NCI-H82 (cell line): ENCODE measurements around the gene KRTAP5-11.
"Not testable (repeated sequence)": the region's sequence is repeated elsewhere in the genome, so short reads cannot be mapped to it uniquely, and the experiment has no call there.

Experiments
- DNase-seq: peaks from one replicate; lab custom pipeline; 2025; lab: John Stamatoyannopoulos, UW

The KRTAP5-11 gene, protein sequence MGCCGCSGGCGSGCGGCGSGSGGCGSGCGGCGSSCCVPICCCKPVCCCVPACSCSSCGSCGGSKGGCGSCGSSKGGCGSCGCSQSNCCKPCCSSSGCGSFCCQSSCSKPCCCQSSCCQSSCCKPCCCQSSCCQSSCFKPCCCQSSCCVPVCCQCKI

DNA sequence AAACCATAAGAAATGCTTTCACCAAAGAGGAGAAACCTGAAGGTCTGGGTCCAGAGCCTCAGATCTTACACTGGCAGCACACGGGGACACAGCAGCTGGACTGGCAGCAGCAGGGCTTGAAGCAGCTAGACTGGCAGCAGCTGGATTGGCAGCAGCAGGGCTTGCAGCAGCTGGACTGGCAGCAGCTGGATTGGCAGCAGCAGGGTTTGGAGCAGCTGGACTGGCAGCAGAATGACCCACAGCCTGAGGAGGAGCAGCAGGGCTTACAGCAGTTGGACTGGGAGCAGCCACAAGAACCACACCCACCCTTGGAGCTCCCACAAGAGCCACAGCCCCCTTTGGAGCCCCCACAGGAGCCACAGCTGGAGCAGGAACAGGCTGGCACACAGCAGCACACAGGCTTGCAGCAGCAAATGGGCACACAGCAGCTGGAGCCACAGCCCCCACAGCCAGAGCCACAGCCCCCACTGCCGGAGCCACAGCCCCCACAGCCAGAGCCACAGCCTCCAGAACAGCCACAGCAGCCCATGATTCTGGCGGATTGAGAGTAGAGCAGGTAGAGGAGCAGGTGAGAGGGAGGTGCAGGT lies at the start of gene KRTAP5-11:
Gene KRTAP5-11 (minus strand): TSS at position 567 of the 587 bp plus-strand sequence. CDS start 38 bp downstream, at position 529.
- DNase-seq, result no peak

DNA sequence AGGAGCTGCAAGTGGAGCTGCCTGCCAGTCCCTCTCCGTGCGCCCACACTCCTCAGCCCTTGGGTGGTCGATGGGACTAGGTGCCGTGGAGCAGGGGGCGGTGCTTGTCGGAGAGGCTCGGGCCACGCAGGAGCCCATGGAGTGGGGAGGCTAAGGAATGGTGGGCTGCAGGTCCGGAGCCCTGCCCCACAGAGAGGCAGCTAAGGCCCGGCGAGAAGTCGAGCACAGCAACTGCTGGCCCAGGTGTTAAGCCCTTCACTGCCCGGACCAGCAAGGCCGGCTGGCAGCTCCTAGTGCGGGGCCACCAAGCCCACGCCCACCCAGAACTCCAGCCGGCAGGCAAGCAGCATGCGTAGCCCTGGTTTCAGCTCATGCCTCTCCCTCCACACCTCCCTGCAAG lies 48.9 kb upstream of the KRTAP5-11 start:
- not testable (repeated sequence) for DNase-seq

DNA sequence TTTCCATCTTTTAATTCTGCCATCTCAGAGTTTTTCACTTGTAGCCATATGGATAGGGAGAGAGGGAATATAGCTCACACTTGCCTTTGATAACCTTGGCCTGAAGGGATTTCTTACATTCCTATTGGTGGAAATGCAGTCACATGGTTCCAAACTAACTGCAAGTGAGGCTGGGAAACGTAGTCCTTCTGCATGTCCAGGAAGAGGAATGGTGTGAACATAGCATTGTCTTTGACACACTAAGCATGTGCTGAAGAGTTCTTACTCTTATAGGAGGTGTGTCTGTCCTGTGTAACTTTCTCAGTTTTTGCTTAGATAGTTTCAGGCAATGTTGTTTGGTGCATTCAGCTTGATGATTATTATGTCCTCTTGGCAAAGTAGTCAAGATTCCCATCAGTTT lies 47.4 kb upstream of the KRTAP5-11 start:
- DNase-seq, result peak; percentile 8

DNA sequence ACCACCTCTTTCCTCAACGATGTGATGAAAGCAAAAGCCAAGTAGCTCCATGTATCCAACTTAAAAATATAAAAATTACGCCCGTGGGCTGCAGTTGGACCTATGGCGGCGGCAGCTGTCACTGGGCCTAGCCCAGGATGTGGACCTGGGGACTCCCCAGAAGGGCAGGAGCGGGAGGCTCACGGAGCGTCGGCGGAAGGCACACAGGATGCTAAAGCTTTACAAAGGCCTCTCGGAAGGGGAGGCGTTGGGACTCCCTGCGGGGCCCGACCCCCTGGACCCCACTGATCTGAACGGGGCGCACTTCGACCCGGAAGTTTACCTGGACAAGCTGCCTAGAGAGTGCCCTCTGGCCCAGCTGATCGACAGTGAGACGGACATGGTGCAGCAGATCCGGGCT lies 46.3 kb upstream of the KRTAP5-11 start:
- DNase-seq, result not testable (repeated sequence)

DNA sequence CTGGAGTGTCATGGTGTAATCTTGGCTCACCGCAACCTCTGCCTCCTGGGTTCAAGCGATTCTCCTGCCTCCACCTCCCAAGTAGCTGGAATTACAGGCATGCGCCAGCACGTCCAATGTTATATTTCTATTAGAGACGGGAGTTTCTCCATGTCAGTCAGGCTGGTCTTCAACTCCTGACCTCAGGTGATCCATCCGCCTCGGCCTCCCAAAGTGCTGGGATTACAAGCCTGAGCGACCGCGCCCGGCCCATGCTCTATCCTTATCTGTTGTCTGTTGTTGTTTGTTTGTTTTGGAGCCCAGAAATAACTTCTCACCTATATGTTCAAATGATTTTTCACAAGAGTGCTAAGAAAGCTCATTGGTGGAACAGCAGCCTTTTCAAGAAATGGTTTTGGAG lies 40.6 kb upstream of the KRTAP5-11 start:
- DNase-seq, result not testable (repeated sequence)

DNA sequence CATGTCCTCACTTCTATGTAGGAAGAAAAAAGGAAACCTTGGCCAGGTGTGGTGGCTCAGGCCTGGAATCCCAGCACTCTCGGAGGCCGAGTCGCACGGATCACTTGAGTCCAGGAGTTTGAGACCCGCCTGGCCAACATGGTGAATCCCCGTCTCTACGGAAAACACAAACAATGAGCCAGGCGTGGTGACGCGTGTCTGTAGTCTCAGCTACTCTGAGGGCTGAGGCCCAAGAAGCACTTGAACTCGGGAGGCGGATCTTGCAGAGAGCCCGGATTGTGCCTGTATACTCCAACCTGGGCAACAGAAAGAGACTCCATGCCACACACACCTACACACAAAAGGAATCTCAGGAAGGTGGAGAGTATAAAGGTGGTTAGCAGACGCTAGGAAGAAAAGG lies 39.9 kb upstream of the KRTAP5-11 start:
- DNase-seq, result not testable (repeated sequence)

DNA sequence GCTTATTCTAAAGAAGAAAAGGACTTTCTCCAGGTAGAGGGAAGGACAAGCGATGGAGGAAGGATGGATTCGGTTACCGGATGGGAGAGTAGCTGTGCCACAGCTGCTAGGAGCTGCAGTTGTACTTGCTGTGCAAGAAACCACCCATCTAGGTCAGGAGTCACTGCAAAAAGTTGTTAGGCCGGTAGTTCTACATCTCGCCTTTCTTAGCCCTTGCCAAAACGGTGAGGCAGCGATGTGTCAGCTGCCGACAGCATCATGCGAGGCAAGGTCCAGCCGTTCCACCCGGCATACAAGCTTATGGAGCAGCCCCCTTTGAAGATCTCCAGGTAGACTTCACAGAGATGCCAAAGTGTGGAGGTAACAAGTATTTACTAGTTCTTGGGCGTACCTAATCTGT lies 32.3 kb upstream of the KRTAP5-11 start:
- not testable (repeated sequence) for DNase-seq

DNA sequence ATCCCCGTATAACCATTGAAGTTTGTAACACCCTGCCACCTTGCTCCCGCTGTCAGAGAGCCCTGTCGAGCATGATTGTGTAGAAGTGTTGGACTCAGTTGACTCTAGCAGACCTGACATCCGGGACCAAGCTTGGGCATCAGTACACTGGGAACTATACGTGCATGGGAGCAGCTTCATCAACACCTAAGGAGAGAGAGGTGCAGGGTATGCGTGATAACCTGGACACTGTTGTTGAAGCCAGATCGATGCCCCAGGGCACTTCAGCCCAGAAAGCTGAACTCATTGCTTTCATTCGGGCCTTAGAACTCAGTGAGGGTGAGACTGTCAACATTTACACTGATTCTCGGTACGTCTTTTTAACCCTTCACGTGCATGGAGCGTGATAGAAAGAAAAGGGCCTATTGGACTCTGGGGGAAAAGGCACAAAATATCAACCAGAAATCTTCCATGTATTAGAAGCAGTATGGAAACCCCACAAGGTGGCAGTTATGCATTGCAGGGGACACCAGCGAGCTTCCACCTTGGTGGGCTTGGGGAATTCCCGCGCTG lies 31.8 kb upstream of the KRTAP5-11 start:
- not testable (repeated sequence) for DNase-seq

DNA sequence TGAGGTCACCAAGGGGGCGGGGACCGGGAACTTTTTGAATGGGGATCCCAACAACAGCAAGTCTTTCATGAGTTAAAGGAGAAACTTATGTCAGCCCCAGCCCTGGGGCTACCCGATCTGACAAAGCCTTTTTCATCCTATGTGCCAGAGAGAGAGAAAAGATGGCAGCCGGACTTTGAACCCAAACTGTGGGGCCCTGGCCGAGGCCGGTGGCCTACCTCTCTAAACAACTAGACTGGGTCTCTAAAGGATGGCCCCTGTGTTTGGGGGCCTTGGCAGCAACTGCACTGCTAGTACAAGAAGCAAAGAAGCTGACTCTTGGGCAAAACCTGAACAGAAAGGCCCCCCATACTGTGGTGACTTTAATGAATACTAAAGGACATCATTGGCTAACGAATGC lies 31.3 kb upstream of the KRTAP5-11 start:
- not testable (repeated sequence) for DNase-seq

DNA sequence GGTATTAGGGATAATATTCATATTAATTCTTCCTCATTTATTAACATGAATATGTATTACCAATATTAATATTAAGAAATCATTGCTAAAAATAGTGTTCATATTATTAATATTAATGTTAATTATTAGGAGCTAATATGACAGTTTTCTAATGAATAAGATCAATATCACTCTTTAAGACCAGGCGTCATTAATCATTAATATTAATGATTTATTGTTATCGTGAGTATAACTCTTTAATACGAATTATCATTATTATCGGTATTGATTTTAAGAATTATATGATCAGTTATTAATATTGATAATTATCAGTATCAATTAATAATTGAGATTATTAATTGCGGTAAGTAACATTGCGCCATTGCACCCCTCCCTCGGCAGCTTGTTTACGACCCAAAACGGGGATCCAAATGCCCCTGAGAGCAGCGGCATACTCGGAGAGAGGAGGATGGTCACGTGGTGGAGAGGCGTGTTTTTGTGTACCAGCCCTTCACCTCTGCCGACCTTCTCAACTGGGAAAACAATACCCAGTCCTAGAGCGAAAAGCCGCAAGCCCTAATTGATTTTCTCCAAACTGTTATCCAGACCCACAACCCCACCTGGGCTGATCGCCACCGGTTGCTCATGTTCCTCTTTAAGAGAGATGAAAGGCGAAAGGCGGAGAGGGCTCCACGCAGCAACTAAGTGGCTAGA lies 28.7 kb upstream of the KRTAP5-11 start:
- not testable (repeated sequence) for DNase-seq

DNA sequence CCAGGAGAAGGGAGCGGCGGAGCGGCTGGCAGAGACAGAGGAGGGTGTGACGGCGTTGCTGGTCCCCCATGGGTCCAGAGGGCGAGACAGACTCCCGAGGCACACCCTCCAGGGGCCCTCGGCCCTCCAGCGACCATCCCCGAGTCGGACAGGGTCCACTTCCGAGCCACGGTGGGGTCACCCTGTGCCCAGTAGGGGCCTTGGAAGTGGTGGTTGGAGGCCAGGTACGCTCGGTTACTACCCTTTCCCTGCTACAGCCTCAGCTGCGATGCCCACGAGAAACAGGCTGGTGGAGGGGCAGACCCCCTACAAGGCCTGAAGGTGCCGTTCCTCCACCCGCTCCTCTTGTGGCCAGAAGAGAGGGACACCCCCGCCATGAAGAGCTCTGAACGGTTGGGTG lies 25.6 kb upstream of the KRTAP5-11 start:
- DNase-seq, result not testable (repeated sequence)

DNA sequence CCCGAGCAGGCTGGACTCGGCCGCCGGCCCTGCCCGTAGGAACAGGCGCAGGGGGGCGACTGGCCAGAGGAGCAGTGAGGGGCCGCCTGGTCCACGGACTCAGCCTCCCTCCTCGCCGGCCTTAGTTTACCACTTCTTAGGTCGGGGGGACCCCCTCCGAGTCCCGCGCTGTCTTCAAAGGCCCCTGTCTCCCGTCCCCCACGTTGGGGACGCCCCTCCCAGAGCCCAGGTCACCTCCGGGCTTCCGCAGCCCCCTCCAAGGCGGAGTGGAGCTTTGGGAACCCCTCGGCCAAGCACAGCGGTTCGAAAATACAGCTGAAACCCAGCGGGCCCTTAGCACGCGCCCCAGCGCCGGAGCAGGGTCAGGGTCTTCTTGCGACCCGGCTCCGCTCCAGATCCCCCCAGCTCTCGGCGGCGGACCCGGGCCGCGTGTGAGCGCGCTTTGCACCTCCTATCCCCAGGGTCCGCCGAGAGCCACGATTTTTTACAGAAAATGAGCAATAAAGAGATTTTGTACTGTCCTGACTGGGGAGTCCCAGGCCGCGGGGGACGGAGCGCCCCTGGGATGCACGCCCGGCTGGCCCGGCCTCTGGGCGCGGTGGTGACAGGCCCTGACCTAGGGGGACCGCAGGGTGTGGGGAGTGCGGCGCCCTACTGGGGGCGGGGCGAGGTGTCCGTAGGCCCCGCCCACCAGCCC lies 25.0 kb upstream of the KRTAP5-11 start:
- not testable (repeated sequence) for DNase-seq

DNA sequence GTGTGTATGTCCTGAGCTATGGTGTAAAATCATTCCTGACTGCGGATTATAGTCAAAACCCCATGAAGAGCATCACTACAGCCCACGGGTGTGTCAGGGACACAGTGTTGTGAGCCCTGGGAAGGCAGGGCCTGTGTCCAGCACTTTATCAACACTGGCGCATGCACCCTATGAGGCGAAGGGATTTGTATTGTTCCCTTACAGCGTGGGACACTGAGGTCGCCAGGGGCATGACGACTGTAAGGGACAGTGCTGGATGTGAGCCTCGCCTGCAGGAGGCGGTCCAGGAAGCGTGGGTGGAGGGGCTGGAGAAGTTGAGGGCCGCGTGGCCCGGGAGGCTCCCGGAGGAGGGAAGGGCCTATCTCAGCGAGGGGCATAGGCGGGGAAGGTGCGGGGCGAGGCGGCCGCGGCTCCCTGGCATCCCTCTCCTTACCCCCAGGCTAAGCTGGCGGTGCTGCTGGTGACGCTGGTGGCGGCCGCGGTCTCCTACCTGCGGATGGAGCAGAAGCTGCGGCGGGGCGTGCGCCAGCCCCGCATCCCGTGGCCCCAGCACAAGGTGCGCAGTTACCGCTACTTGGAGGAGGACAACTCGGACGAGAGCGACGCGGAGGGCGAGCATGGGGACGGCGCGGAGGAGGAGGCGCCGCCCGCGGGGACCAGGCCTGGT lies 24.3 kb upstream of the KRTAP5-11 start:
- DNase-seq, result not testable (repeated sequence)

DNA sequence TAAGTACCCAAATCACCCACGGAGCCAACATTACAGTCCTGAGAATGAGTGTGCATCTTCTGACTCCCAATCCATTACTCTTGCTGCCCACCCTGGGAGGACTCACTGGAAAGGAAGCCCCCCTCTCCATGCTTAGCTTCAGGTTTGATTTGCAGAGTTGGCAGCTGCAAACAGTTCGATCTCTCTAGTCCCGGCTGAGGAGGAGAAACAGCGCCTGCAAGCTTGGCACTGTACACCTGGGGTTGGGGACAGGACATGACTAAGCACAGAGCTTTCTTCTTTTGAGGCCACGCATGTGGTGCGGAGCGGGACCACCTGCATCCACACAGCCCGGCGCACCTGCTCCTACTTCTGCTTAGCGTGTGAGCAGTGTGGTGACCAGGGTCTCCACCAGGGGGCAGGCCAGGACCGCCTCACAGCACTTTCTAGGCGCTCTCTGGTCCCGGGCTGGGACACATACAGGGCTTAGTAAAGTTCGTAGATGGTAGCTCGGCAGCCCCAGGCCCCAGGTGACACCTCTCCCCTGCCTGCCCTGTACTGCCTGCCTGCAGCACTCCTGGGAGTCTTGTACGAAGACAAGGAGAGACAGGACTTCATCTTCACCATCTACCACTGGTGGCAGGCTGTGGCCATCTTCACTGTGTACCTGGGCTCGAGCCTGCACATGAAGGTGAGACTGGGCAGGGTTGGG lies 22.3 kb upstream of the KRTAP5-11 start:
- DNase-seq, result not testable (repeated sequence)

DNA sequence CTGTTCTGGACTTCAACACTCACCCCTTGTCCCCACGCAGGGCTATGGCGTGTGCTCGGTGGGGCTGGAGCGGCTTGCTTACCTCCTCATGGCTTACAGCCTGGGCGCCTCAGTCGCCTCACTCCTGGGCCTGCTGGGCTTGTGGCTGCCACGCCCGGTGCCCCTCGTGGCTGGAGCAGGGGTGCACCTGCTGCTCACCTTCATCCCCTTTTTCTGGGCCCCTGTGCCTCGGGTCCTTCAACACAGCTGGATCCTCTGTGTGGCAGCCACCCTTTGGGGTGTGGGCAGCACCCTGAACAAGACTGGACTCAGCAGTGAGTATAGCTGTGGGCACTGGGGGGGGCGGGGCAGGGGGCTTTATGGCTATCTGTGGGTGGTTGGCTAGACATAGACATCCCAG lies 20.5 kb upstream of the KRTAP5-11 start:
- DNase-seq, result not testable (repeated sequence)

DNA sequence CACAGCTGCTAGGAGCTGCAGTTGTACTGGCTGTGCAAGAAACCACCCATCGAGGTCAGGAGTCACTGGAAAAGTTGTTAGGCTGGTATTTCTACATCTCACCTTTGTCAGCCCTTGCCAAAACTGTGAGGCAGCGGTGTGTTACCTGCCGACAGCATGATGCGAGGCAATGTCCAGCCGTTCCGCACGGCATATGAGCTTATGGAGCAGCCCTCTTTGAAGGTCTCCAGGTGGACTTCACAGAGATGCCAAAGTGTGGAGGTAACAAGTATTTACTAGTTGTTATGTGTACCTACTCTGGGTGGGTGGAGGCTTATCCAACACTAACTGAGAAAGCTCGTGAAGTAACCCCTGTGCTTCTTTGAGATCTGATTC lies 6.9 kb upstream of the KRTAP5-11 start:
- DNase-seq, result not testable (repeated sequence)

DNA sequence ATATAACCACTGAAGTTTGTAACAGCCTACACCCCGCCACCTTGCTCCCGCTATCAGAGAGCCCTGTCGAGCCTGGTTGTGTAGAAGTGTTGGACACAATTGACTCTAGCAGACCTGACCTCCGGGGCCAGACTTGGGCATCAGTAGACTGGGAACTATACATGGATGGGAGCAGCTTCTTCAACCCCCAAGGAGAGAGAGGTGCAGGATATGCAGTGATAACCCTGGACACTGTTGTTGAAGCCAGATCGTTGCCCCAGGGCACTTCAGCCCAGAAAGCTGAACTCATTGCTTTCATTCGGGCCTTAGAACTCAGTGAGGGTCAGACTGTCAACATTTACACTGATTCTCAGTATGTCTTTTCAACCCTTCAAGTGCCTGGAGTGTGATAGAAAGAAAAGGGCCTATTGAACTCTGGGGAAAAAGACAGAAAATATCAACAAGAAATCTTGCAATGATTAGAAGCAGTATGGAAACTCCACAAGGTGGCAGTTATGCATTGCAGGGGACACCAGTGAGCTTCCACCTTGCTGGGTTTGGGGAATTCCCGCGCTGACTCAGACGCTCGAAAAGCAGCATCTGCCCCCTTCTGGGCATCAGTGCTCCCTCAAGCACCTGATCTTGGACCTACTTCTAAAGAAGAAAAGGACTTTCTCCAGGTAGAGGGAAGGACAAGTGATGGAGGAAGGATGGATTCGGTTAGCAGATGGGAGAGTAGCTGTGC lies 6.3 kb upstream of the KRTAP5-11 start:
- not testable (repeated sequence) for DNase-seq

DNA sequence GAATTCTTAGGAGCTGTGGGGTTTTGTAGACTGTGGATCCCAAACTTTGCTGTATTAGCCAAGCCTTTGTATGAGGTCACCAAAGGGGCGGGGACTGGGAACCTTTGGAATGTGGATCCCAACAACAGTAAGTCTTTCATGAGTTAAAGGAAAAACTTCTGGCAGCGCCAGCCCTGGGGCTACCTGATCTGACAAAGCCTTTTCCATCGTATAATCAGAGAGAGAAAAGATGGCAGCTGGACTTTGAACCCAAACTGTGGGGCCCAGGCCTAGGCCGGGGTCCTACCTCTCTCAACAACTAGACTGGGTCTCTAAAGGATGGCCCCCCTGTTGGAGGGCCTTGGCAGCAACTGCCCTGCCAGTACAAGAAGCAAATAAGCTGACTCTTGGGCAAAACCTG lies 5.6 kb upstream of the KRTAP5-11 start:
- not testable (repeated sequence) for DNase-seq

DNA sequence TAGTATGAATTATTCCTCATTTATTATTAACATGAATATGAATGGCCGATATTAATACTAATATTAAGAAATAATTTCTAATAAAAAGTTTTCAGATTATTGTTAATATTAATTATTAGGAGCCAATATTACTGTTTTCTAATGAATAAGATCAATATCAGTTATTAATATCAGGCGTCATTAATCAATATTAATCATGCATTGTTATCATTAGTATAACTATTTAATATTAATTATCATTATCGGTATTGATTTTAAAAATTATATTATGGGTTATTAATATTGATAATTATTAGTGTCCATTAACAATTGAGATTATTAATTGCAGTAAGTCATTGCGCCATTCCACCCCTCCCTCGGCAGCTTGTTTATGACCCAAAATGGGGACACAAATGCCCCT lies 3.0 kb upstream of the KRTAP5-11 start:
- DNase-seq, result not testable (repeated sequence)

DNA sequence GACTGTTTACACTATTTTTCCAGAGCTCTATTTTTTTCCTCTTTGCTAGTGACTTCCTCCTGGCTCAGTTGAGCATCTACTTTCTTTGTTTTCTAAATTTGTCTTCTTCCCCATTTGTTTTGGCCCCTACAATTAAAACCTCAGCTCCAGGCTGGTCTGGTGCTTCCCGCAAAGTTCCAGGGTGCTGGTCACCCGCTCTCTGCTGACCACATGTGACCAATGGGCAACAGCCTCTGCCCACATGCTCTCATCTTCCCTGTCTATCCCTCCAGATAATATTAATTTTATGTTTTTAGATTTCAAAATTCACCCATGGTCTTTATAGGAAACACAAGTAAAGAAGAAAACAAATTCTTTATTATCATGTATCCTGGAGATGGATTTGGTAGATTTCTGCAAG lies 294 bp upstream of the KRTAP5-11 start:
- DNase-seq, result not testable (repeated sequence)

DNA sequence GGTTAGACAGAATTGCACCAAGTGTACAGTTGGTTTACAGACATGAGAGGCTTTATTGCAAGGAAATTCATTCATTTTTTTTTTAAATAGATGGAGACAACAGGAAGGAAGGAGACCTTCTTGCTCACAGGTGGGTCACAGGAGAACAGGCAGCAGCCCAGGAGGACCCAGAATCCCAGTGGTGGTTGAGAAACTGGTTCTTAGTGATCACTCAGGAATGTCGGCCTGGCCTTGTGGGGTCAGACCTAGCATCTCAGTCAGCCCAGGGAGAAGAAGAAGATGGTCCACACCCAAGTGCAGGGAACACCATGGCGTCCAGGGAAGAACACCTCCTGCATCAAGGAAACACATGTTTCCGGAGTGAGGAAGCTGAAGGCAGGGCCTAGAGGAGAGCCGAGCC lies 849 bp downstream of the KRTAP5-11 start:
- no peak for DNase-seq
